ENCODE measurements around the gene NECAB2. TPM values are rescaled to one million over a fixed set of nuclear protein-coding genes. Genes with fewer than 3 reads are reported as not detected.

Gene NECAB2
- total RNA-seq, 1 donor, result not detected

DNA sequence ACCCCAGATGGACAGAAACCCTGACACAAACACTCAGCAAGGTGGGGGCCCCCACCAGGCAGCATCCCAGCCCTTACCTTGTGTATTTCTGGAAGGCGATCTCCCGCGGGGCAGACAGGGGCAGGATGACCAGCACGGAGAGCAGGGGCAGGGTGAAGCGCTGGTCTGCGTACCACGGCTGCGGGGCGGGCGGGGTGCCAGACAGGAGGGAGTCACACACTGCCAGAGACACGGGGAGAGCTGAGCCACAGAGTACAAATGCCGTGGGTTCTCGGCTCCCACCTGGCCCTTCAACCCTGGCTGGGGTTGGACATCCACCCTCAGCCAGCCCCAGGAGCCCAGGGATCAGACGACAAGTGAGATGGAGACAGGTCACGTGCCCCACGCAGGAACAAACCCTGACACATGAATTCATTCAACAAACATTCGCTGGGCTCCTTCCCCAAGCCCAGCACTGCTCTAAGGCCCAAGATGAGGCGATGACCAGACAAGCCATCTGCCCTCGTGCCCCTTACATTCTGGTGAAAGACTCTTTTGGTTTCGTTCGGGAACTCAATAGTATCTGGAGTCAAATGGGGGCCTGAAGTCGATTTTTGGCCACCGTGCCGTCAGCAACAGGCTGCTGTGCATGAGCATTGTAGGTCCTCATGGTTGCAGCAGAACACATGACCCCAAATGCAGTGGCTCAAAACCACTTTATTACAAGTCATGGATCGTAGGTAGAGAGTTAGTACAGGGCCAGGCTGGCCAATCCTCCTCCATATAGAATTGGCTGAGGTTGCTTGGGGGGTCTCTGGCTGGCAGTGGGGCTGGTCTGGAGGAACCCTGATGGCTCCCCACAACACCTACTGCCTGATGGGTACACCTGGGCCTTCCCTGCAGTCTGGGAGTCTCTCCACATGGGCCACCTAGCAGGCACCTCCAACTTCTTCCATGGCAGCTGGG is 65.5 kb downstream of the NECAB2 start:
- TF ChIP-seq, protein P1, sequence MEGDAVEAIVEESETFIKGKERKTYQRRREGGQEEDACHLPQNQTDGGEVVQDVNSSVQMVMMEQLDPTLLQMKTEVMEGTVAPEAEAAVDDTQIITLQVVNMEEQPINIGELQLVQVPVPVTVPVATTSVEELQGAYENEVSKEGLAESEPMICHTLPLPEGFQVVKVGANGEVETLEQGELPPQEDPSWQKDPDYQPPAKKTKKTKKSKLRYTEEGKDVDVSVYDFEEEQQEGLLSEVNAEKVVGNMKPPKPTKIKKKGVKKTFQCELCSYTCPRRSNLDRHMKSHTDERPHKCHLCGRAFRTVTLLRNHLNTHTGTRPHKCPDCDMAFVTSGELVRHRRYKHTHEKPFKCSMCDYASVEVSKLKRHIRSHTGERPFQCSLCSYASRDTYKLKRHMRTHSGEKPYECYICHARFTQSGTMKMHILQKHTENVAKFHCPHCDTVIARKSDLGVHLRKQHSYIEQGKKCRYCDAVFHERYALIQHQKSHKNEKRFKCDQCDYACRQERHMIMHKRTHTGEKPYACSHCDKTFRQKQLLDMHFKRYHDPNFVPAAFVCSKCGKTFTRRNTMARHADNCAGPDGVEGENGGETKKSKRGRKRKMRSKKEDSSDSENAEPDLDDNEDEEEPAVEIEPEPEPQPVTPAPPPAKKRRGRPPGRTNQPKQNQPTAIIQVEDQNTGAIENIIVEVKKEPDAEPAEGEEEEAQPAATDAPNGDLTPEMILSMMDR (IDR thresholded peaks at IDR 0.05; ENCODE audit: insufficient read depth, low read depth, low read length), result no peak
- DNase-seq (ENCODE audit: low read depth), result no peak

GRCh38 chr16:84034516-84034915 is 66.5 kb downstream of the NECAB2 start:
- DNase-seq (ENCODE audit: low read depth), result no peak
- H3K4me3 ChIP-seq (ENCODE audit: low read depth, low read length), result no peak overlapping the region
- TF ChIP-seq, protein P1 (IDR thresholded peaks at IDR 0.05; ENCODE audit: insufficient read depth, low read depth, low read length), result no peak

More for the DNA sequence above, 65.5 kb downstream of the NECAB2 start:
- no peak overlapping the region for H3K4me3 ChIP-seq (ENCODE audit: low read depth, low read length)

DNA sequence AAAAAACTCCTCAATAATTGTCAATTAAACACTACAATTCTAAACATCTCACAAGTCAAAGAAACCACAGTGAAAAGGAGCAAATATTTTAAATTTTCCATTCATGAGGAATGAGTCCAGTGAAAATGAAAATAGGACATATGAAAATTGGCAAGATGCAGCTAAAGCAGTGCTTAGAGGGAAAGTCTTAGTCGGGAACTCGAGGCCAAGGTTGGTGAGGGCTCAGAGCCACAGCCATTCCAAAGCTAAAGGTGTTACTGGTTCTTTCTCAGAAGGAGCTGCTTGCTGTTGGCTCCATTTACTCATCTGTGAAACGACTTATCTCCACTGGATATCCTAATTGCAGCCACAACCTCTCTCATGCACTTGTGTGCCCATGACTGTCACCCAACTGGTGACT is 68.1 kb downstream of the NECAB2 start:
- no peak overlapping the region for H3K4me3 ChIP-seq (ENCODE audit: low read depth, low read length)
- TF ChIP-seq, protein P1 (IDR thresholded peaks at IDR 0.05; ENCODE audit: insufficient read depth, low read depth, low read length), result no peak
- no peak for DNase-seq (ENCODE audit: low read depth)

DNA sequence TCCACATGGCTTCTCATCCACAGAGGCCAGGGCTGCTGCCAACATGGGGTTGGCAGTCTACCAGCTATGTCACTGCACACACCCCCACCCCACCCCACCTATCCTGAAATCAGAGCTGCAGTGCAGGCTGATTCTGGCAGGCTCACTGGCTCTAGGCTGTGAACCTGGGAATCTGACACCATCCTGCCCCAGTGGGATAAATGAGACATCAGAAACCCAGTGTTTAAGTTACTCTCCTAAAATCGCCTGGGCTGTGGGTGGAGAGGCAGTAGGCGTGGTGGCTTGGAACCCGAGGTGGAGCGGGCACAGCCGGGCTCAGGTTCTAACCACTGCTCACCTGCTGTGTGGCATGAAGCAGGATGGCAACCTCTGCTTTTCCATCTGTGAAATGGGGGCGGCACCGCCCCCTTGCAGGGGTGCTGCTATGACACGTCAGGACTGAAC is 69.0 kb downstream of the NECAB2 start:
- no peak for DNase-seq (ENCODE audit: low read depth)
- TF ChIP-seq, protein P1 (IDR thresholded peaks at IDR 0.05; ENCODE audit: insufficient read depth, low read depth, low read length), result no peak
- no peak overlapping the region for H3K4me3 ChIP-seq (ENCODE audit: low read depth, low read length)

GRCh38 chr16:84038469-84038868 is 70.4 kb downstream of the NECAB2 start:
- DNase-seq (ENCODE audit: low read depth), result no peak
- no peak overlapping the region for H3K4me3 ChIP-seq (ENCODE audit: low read depth, low read length)
- TF ChIP-seq, protein P1 (IDR thresholded peaks at IDR 0.05; ENCODE audit: insufficient read depth, low read depth, low read length), result no peak

DNA sequence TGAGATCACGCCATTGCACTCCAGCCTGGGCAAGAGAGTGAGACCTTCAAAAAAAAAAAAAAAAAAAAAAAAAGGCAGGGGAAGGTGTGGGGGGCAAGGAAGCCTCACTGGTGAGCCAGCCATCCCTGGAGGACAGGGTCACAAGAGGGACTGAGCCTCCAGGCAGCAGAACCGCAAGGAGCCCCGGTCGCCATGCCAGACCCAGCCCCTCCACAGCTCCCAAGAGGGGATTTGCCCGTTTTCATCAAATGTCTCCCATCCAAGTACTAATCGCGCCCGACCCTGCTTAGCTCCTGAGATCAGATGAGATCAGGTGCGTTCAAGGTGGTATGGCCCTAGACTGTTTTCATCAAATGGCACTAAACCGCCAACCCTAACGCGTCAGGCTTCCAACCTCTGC is 71.7 kb downstream of the NECAB2 start:
- DNase-seq (ENCODE audit: low read depth), result no peak
- TF ChIP-seq, protein P1 (IDR thresholded peaks at IDR 0.05; ENCODE audit: insufficient read depth, low read depth, low read length), result no peak

More for the DNA sequence above, 71.7 kb downstream of the NECAB2 start:
- no peak overlapping the region for H3K4me3 ChIP-seq (ENCODE audit: low read depth, low read length)
